NCI-H2081 (cell line): ENCODE data around the gene STK11.

ENCODE experiments used
- DNase-seq, 2 experiments: peaks; one replicate each; lab custom pipeline; 2025; lab: John Stamatoyannopoulos, UW

STK11 gene

DNA sequence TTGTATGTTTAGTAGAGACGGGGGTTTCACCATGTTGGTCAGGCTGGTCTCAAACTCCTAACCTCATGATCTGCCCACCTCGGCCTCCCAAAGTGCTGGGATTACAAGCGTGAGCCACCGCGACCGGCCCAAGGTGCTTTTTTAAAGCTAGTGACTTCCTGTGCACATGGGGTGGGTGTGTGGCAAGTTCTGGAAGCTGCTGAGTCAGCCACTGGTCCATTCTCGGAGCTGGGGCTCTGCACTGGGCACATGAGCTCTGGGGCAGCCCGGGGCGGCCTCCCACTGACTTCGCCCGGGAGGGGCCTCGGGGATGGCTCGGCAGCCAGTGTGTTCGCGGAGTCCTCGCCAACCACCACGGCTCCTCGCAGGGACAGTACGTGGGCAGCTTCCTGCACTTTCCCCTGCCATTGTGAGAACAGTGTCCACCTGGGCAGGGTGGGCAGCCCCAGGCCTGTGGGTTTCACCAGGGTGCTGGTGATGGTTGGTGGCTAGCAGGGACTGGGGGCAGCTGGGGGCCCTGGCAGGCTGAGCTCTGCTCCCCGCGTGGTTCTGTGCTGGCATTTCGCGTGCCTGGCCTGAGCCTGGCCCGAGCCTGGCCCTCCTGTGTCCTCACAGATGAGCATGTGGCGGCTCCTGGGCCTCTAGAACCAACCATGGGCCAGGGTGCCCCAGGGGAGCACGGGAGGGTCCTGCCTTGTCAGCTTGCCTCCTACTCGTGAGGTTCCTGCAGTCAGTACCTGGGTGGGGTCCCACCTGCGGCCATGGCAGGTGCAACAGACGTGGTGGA is 20.1 kb downstream of the STK11 start:
- DNase-seq = no peak

DNA sequence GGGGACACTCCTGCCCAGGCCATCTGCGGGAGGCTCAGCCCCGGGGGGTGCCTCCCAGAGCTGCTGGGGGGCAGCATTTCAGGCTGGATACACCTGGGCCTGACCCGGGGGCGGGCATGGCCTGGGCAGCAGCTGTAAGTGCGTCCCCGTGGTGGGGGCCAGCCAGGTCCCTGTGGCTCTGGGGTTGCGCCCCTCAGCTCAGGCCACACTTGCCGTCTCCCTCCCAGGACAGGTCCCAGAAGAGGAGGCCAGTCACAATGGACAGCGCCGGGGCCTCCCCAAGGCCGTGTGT is 20.6 kb downstream of the STK11 start:
- no peak for DNase-seq

DNA sequence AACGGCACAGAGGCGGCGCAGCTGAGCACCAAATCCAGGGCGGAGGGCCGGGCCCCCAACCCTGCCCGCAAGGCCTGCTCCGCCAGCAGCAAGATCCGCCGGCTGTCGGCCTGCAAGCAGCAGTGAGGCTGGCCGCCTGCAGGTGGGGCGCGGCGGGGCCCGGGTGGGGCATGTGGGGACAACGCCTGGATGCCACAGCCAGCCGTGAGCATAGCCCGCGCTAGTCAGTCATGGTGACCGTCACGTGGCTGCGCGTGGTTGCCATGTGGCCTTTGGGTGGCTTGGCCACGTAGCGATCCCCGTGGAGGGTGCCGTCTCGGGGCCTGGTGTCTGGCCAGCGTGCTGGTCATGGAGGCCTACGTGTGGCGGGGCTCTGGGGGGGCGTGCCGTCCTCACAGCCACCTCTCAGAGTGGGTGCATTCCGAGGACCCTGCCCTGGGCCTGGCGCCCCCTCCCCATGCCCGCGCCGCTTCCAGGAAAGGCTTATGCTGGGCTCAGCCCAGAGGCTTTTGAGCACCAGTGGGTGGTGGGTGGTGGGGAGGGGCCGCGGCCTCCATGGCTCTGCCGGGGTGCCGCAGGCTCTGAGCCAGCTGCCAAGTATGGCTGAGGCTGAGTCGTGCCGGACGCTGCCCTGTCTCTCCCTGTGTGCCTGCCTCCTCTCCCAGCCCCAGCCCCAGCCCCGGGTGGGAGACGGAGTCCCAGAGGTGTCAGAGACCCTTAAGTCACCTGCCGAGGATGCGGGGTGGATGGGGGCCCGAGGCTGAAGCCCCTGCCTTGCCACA is 21.1 kb downstream of the STK11 start:
- DNase-seq = no peak

GRCh38 chr19:1227304-1228054 is 21.9 kb downstream of the STK11 start:
- no peak for DNase-seq

DNA sequence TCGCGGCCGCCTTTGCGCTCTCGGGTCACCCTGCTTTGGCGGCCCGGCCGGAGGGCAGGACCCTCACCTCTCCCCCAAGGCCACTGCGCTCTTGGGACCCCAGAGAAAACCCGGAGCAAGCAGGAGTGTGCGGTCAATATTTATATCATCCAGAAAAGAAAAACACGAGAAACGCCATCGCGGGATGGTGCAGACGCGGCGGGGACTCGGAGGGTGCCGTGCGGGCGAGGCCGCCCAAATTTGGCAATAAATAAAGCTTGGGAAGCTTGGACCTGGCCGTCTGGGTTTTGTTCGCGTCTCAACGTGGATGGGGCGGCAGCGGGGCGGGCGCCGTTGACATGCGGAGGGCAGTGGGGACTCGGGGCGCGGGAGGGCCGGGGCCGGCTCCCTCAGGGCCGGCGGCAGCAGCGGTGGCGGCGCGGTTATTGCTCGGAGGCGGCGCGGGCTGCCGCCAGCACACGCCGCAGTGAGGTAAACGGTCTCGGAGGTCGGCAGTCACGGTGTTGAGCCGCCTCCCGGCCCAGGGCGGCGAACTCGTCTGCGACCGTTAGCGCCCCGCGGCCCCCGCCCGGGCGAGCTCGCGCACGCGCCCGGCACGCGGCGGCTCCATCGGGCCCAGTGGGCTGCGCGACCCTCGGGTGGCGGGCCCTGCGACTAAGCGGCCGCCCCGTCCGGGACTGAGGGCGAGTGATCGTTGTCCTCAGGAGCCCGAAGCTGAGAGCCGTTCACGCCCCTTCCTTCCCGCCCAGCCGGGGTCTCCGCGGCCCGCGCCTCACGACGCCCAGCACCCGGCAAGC is 22.8 kb downstream of the STK11 start:
- no peak for DNase-seq

DNA sequence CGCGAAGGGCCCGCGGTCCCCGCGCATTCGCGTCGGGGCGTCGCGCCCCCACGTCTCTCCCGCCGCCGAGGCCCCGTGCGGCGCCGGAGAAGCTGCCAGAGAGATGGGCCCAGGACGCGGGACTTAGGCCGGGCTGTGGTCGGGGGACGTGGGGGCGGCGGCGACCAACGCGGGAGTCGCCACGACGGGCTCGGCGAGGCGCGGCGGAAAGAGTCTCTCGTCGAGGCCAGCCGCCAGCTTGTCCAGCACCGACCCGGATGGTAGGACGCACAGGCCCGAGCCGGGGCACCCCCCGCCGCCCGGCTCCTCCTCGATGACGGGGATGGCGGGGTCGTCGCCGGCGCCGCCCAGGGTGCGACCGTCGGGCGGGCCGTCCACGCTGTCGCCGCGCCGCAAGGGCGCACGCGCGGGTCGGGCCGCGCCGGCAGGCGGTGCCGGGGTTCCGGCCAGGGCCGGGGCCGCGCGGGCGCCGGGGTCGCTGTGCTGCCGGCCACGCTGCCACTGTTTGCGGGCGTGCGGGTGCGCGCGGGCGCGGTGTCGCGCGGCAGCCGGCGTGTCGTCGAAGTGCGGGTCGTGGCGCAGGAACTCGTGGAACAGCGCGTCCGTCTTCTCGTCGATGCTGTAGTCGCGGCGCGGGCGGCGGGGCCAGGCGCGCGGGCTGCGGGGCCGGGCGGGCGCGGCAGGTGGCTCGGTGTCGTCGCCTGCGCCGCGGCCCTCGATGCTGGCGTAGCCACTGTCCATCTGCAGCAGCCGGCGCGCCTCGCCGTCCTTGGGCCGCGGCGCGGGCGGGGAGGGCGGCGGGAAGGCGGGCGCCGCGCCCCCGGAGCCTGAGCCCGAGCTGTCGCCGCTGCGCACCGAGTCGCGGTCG is 23.7 kb downstream of the STK11 start:
- DNase-seq = no peak

- DNase-seq = no peak
Observed at GRCh38 chr19:1229924-1230782, 24.6 kb downstream of the STK11 start.

DNA sequence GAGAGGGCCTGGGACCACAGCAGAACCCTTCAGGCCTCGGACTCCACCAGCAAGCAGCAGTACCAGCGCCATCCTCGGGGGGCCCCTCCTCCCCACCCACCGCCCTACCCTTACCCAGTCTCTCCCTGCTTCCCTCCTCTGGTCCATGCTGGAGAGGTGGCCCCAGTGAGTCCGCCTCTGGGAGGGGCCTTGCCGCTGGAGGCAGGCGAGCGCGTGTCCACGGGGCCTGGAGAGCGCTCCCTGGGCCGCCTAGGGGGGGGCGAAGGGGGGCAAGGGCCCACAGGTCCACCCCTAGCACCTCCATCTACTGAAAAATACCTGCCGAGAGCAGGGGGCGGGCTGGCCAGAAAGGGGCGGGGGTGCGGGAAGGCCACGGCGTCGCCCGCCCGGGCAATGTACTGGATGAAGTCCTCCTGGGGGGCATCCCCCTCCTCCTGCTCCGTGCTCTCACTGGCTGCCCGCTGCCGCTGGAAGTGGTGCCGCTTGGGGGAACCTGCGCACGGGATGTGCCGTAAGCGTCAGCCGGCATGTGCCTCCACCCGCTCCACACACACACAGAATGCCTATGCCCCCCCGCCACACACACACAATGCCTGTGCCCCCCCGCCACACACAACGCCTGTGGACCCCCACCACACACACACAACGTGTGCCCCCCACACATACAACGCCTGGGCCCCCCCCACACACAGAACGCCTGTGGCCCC is 25.4 kb downstream of the STK11 start:
- DNase-seq = no peak

GRCh38 chr19:1231729-1232637 is 26.4 kb downstream of the STK11 start:
- DNase-seq = no peak

DNA sequence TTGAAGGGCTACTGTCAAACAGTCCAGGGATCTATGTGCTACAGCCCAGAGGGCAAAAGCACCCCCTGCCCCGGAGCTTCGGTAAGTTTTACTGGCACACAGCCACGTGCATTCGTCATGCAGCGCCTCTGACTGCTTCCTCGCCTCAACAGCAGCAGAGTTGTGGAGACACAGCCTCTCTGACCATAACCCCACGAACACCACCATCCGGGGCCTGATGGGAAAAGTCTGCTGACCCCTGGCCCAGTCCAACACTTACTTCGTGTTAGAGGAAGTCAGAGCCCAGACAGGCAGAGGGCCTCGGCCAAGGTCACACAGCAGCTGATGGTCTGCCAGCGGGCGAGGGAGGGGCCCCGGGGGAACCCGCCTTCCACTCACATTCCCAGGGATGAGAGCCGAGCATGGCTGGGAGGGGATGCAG is 27.1 kb downstream of the STK11 start:
- DNase-seq = no peak

DNA sequence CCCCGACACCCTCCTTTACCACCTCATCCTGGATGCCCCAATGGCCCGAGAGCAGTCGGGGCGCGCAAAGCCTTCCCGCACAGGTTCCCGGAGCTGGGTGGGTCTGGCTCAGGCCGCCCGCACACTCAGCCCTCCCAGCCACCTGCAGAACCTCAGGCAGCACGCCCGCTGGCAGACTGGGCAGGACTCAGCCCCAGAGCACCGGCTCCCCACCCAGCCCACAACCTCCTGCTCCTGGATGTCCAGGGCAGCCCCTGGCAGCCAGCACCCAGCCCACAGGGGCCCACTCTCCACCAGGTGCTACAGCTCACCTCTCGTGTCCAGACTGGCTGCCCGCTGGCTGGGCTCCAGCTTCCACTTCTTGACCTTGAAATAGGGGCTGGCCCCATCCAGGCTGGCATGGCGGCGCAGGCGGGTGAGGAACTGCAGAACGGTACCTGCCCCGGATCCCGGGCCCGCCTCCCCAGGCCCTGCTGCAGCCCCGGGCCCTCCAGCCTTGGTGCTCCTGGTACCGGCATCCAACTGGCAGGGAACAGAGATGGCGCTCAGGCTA is 27.6 kb downstream of the STK11 start:
- no peak for DNase-seq

- DNase-seq = no peak
Observed at GRCh38 chr19:1234051-1234954, 28.7 kb downstream of the STK11 start.

GRCh38 chr19:1234955-1235380 is 29.4 kb downstream of the STK11 start:
- DNase-seq = no peak

DNA sequence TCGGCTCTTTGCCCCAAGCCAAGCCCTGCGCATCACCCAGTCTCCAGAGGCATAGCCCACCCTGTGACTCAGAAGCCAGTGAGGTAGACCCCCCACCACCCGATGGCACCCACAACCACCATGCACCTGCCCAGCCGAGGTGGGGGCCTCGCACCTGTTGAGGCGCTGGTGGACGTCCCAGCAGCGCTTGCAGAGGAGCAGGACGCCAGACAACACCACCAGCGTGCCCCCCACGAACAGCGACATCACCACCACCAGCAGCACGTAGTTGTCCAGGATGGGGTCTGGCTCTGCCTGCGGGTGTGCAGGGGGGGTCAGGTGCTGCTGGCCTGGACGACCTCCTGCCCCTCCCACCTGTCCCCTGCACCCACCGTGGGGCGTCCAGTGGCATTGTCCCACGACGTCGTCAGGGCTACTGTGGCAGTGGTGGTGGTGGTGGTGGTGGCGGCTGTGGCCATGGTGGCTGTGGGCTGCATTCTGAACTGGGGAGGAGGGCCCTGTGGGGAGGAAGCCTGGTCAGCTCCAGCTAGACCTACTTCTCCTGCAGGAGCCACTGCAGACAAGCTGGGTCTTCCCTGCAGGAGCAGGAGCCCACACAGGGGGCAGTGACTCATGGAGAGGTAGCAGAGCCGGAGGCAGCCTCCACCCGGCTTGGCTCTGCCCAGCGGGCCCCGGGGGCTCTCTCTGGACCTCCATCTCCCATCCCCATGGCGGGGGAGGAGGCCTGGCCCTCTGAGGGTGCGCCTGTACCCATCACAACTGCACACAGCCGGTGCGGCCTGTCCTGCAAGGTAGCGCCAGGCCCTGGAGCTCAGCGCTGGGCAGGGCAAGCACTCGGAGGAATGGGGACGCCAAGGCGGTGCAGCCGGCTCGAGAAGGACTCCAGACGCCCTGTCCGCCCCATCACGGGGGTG is 30.3 kb downstream of the STK11 start:
- DNase-seq = no peak

DNA sequence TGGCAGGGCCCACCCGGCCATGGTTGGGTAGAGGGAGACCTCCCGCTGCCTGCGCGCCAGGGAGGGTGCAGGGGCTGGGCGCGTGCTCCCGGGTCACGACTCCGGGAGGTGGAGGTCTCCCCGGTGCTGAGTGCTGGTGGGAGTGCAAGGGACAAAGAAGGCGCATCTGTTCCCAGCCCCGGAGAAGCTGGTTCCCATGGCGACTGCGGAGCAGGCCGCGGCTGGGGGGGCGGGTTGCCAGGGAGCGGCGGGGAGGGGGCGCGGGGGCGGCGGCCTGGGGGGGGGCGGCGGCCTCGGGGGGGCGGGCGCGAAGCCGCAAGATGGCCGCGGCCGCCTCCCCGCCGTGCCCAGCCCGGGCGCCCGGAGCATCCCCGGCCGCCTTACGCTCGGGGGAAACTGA is 31.0 kb downstream of the STK11 start:
- no peak for DNase-seq
